HL-60 (cell line): Measurements from ENCODE around the gene COP1.

ENCODE experiments used
- CTCF ChIP-seq: IDR thresholded peaks from one replicate; pipeline ENCODE4 v1.5.1; 2011; ENCODE audit warnings: low read length, control low read depth, inconsistent platforms; ENCODE audit not compliant: insufficient read depth
- REST ChIP-seq: IDR thresholded peaks from 2 replicates; pipeline ENCODE4 v1.6.1; 2012; ENCODE audit warnings: low read depth; ENCODE audit not compliant: insufficient replicate concordance

DNA sequence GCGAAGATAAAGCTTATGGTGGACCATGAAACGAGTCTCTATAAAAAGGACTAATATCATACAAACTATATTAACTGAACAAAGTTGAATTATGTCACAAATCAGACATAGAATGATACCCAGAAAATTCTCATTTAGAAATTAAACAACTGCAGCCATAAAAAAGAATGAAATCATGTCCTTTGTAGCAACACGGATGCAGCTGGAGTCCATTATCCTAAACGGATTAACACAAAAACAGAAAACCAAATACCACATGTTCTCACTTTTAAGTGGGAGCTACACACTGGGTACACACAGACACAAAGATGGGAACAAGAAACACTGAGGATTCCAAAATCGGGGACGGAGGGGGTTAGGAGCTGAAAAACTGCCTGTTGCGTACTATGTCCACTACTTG, 11.5 kb downstream of the COP1 start:
- TF ChIP-seq CTCF (no peak), REST (no peak)
